Endothelial cell of umbilical vein (primary cell): Measurements from ENCODE around the gene CNEP1R1. TPM values are rescaled to one million over a fixed set of nuclear protein-coding genes. Genes with fewer than 3 reads are reported as not detected.

Experiments
- BruUV-seq: library from RNA; stranded (reverse); fragments of 400-500 nt; replicated peaks from 2 replicates; lab custom pipeline; 2021; lab: Mats Ljungman, UMichigan
- CTCF ChIA-PET: fragments of 300-600, 350-600 bp; sonication (Branson Sonifier 250); formaldehyde crosslinking; loops from one replicate; lab custom pipeline; 2021; ENCODE audit warnings: antibody characterized with exemption, inconsistent platforms; lab: Charles Lee
- POLR2A ChIA-PET: fragments of 300-600, 350-600 bp; sonication (Branson Sonifier 250); formaldehyde crosslinking; loops from one replicate; lab custom pipeline; 2021; ENCODE audit warnings: antibody characterized with exemption, inconsistent platforms; lab: Charles Lee
- DNase-seq: peaks from one replicate; pipeline ENCODE4 v3.0.0-alpha.2; 2011; ENCODE audit warnings: low read depth, low spot score
- FAIRE-seq: peaks from 2 replicates; lab custom pipeline; 2011; peaks lifted over from hg19 to GRCh38; lab: Jason Lieb, UNC
- H2AFZ ChIP-seq: 2 replicates; pipeline ENCODE4 v1.6.0; 2012; ENCODE audit warnings: low read depth, low read length, control low read depth, inconsistent platforms
- H3K27ac ChIP-seq: 2 replicates; pipeline ENCODE4 v1.5.1; 2011; ENCODE audit warnings: low read depth, mild to moderate bottlenecking, control low read depth, low read length, moderate library complexity; ENCODE audit not compliant: insufficient read depth
- H3K27me3 ChIP-seq, 2 experiments: 2 replicates each; pipeline versions ENCODE4 v1.6.0 to v1.6.1; 2011; ENCODE audit warnings: low read length in 2 of 2, mixed read lengths in 1 of 2; ENCODE audit not compliant: control insufficient read depth in 2 of 2, insufficient read depth in 2 of 2
- H3K36me3 ChIP-seq, 2 experiments: 2 replicates in 1 of 2; 3 replicates in 1 of 2; pipeline ENCODE4 v1.5.1; 2011; ENCODE audit warnings: low read length in 2 of 2, mild to moderate bottlenecking in 1 of 2, moderate library complexity in 1 of 2; ENCODE audit not compliant: control insufficient read depth in 2 of 2, insufficient read depth in 2 of 2; ENCODE audit errors: extremely low read depth in 1 of 2
- H3K4me1 ChIP-seq: 3 replicates; pipeline ENCODE4 v1.5.1; 2011; ENCODE audit warnings: mild to moderate bottlenecking, low read length; ENCODE audit not compliant: control insufficient read depth, insufficient read depth; ENCODE audit errors: extremely low read depth
- H3K4me2 ChIP-seq: 2 replicates; pipeline ENCODE4 v1.6.1; 2011; ENCODE audit warnings: low read length, control low read depth, mixed read lengths; ENCODE audit not compliant: insufficient read depth
- H3K4me3 ChIP-seq, 3 experiments: fragments of 200-600 bp in 1 of 3; sonication (generic), shearing (Covaris generic) in 1 of 3; replicated peaks in 1 of 3; 2 replicates each; pipeline ENCODE4 v1.5.1; 2011 to 2016; ENCODE audit warnings: control low read depth in 3 of 3, low read length in 3 of 3, mild to moderate bottlenecking in 2 of 3, inconsistent platforms in 1 of 3, low read depth in 1 of 3, moderate library complexity in 1 of 3; ENCODE audit not compliant: insufficient read depth in 1 of 3
- H3K79me2 ChIP-seq: 2 replicates; pipeline ENCODE4 v1.6.0; 2012; ENCODE audit warnings: low read length, inconsistent platforms; ENCODE audit not compliant: control insufficient read depth, insufficient read depth
- H3K9ac ChIP-seq: replicated peaks from 2 replicates; pipeline ENCODE3; 2011; ENCODE audit warnings: low read length, control low read depth; ENCODE audit not compliant: insufficient read depth; ENCODE audit errors: extremely low read depth
- H3K9me1 ChIP-seq: replicated peaks from 3 replicates; pipeline ENCODE4 v1.6.0; 2011; ENCODE audit warnings: mild to moderate bottlenecking, low read length; ENCODE audit not compliant: control insufficient read depth, insufficient read depth; ENCODE audit errors: extremely low read depth
- H3K9me3 ChIP-seq: replicated peaks from 2 replicates; pipeline ENCODE4 v1.5.1; 2012; ENCODE audit warnings: low read length, inconsistent platforms; ENCODE audit not compliant: control insufficient read depth, insufficient read depth
- H4K20me1 ChIP-seq: replicated peaks from 2 replicates; pipeline ENCODE3; 2011; ENCODE audit warnings: mild to moderate bottlenecking, low read length; ENCODE audit not compliant: control insufficient read depth, insufficient read depth; ENCODE audit errors: extremely low read depth
- CTCF ChIP-seq, 2 donors: IDR thresholded peaks; 1 replicate in 1 of 2; 2 replicates in 1 of 2; pipeline ENCODE4 v1.5.1; 2011; ENCODE audit warnings: low read length in 2 of 2, mild to moderate bottlenecking in 2 of 2, moderate library complexity in 2 of 2, control low read depth in 1 of 2, inconsistent platforms in 1 of 2, low read depth in 1 of 2; ENCODE audit not compliant: insufficient read depth in 1 of 2; ENCODE audit errors: extremely low read depth in 1 of 2
- EZH2 ChIP-seq: IDR thresholded peaks from 2 replicates; pipeline ENCODE4 v1.6.1; 2012; ENCODE audit warnings: borderline replicate concordance, low read depth, mild to moderate bottlenecking, moderate library complexity, low read length, inconsistent platforms; ENCODE audit not compliant: severe bottlenecking
- FOS ChIP-seq: IDR thresholded peaks from 2 replicates; pipeline ENCODE4 v1.6.1; 2011; ENCODE audit warnings: mild to moderate bottlenecking, low read length, moderate library complexity, borderline replicate concordance; ENCODE audit not compliant: insufficient read depth
- GATA2 ChIP-seq: IDR thresholded peaks from 2 replicates; pipeline ENCODE4 v1.7.0; 2011; ENCODE audit warnings: low read depth, mild to moderate bottlenecking, moderate library complexity, mixed read lengths, low read length; ENCODE audit not compliant: insufficient read length, insufficient read depth
- JUN ChIP-seq: IDR thresholded peaks from 2 replicates; pipeline ENCODE4 v1.6.1; 2011; ENCODE audit warnings: borderline replicate concordance, low read depth; ENCODE audit not compliant: insufficient read length, insufficient read depth
- MAX ChIP-seq: IDR thresholded peaks from 2 replicates; pipeline ENCODE4 v1.6.1; 2011; ENCODE audit not compliant: insufficient read depth, insufficient read length
- MYC ChIP-seq: IDR thresholded peaks from one replicate; pipeline ENCODE4 v1.6.1; 2011; ENCODE audit warnings: mild to moderate bottlenecking, low read depth, low read length
- POLR2A ChIP-seq: IDR thresholded peaks from 2 replicates; pipeline ENCODE4 v1.6.1; 2012; ENCODE audit warnings: low read depth, mild to moderate bottlenecking, control low read depth, low read length
- POLR2AphosphoS5 ChIP-seq: IDR thresholded peaks from 2 replicates; pipeline ENCODE4 v1.6.1; 2012; ENCODE audit warnings: low read depth, mild to moderate bottlenecking, control low read depth, low read length, moderate library complexity; ENCODE audit not compliant: insufficient read depth
- dilution Hi-C: fragments of 300-500 bp; cut with MboI; formaldehyde crosslinking; loops from one replicate; pipeline ENCODE4 v1.15.0; 2019; ENCODE audit warnings: low sequenced_read_pairs; ENCODE audit not compliant: extremely low pct_ligation_motif_present
- intact Hi-C: fragments of 100-400 bp; cut with micrococcal nuclease; formaldehyde crosslinking; loops from one replicate; pipeline ENCODE4 v1.10.0; 2022
- polyA plus RNA-seq, 4 experiments: library from polyadenylated mRNA; depleted of rRNA in 3 of 4; stranded (reverse) in 3 of 4; unstranded in 1 of 4; fragments of >200 nt; gene quantifications; 2 replicates each; pipeline versions ENCODE4 v1.2.1 to v1.2.3, GENCODE V29; 2011 to 2012; ENCODE audit warnings: missing spikeins in 1 of 4
- small RNA-seq: library from RNA; depleted of rRNA; stranded (forward); fragments of <200 nt; gene quantifications from one replicate; pipeline ENCODE3, GENCODE V24; 2012; ENCODE audit warnings: low replicate concordance, low read depth; ENCODE audit not compliant: insufficient read depth, insufficient read length
- total RNA-seq: library from RNA; stranded (reverse); gene quantifications from 2 replicates; pipeline ENCODE4 v1.2.3, GENCODE V29; 2021

CNEP1R1 gene
- total and polyA plus RNA-seq, 2 donors (not counting 3 experiments of a cell fraction or from before 2014, with no cell fraction given), result 15.3 to 23.2 TPM

GRCh38 chr16:50086176-50086575 lies 61.2 kb downstream of the CNEP1R1 start:
- Histone ChIP-seq H3K9me3 (no peaks in the 10 kb centered on the region), H3K79me2 (peaks cover 2% of the 10 kb centered on the region), H3K27me3 (no peaks in the 10 kb centered on the region), H3K4me2 (no peak overlapping the region), H3K4me3 (no peak overlapping the region), H3K4me1 (no peaks in the 10 kb centered on the region), H4K20me1 (no peaks in the 10 kb centered on the region), H3K36me3 (peaks cover 6 to 15% of the 10 kb centered on the region in 2 experiments), H3K9me1 (no peaks in the 10 kb centered on the region), H3K27ac (no peak overlapping the region), H3K9ac (no peak overlapping the region), H2AFZ (no peak overlapping the region)
- ChIA-PET CTCF (no interaction called here), POLR2A (no interaction called here)
- no peak for TF ChIP-seq POLR2A
- no peak for TF ChIP-seq CTCF (IDR thresholded peaks at IDR 0.05; ENCODE audit: extremely low read depth in 1 of 2, insufficient read depth in 1 of 2, low read depth in 1 of 2, low read length in 2 of 2)
- TF ChIP-seq JUN, result no peak
- no peak for TF ChIP-seq POLR2AphosphoS5
- TF ChIP-seq MYC, result no peak
- TF ChIP-seq GATA2, result no peak
- no peak for TF ChIP-seq MAX
- no peak for TF ChIP-seq EZH2
- TF ChIP-seq FOS, result no peak
- DNase-seq (no peak), FAIRE-seq (no peak)
- intact Hi-C loops (no loop called here), dilution Hi-C loops (no loop called here)
- no TSS peak for BruUV-seq

Small RNA genes lying within 50 kb of the gene (small RNA-seq; reads per million reads assigned to genes)
- not detected for gene RF00017

Other genes with a start within 250 kb of the CNEP1R1 start
- gene ZNF423, start 169.1 kb upstream of the CNEP1R1 start, total RNA-seq, result 3.2 and 8.1 TPM in 2 replicates
- 2.2 and 2.3 TPM in 2 replicates for gene ZNF423, start 169.1 kb upstream of the CNEP1R1 start, polyA plus RNA-seq
- gene HEATR3, start 40.7 kb downstream of the CNEP1R1 start, total RNA-seq, result 17.0 and 23.1 TPM in 2 replicates
- 6.7 and 8.4 TPM in 2 replicates for gene HEATR3, start 40.7 kb downstream of the CNEP1R1 start, polyA plus RNA-seq
- 13.1 TPM in 2 replicates for gene TENT4B, start 128.1 kb downstream of the CNEP1R1 start, total RNA-seq
- gene TENT4B, start 128.1 kb downstream of the CNEP1R1 start, polyA plus RNA-seq, result 3.5 and 4.2 TPM in 2 replicates
- gene ADCY7, start 241.3 kb downstream of the CNEP1R1 start, total RNA-seq, result 9.3 and 9.7 TPM in 2 replicates
- gene ADCY7, start 241.3 kb downstream of the CNEP1R1 start, polyA plus RNA-seq, result 3.5 and 3.9 TPM in 2 replicates